PFSK-1 (cell line): ENCODE data around the gene KDM4C.

Experiments used
- FOXP2 ChIP-seq: optimal IDR thresholded peaks from 2 replicates; pipeline ENCODE3; 2011; ENCODE audit warnings: borderline replicate concordance, control low read depth, inconsistent platforms; ENCODE audit not compliant: insufficient read depth; ENCODE audit errors: extremely low read length, extremely low read depth
- POLR2AphosphoS5 ChIP-seq: IDR thresholded peaks from 2 replicates; pipeline ENCODE4 v1.6.1; 2012; ENCODE audit warnings: low read depth, mild to moderate bottlenecking, control low read depth, low read length, moderate library complexity
- SIN3A ChIP-seq: IDR thresholded peaks from 2 replicates; pipeline ENCODE4 v1.6.1; 2012; ENCODE audit warnings: mild to moderate bottlenecking, low read length, moderate library complexity, borderline replicate concordance; ENCODE audit not compliant: insufficient read depth
- TAF1 ChIP-seq: IDR thresholded peaks from 2 replicates; pipeline ENCODE4 v1.6.1; 2012; ENCODE audit warnings: low read length, control low read depth, borderline replicate concordance; ENCODE audit not compliant: insufficient read depth
- TF ChIP-seq, protein P1 (sequence below), 2 experiments: IDR thresholded peaks; 2 replicates each; pipeline versions ENCODE4 v1.6.1 to v1.8.0; 2011 to 2012; ENCODE audit warnings: low read depth in 2 of 2, low read length in 2 of 2, control low read depth in 1 of 2, inconsistent platforms in 1 of 2, mild to moderate bottlenecking in 1 of 2, moderate library complexity in 1 of 2; ENCODE audit not compliant: insufficient read depth in 1 of 2

Gene KDM4C

DNA sequence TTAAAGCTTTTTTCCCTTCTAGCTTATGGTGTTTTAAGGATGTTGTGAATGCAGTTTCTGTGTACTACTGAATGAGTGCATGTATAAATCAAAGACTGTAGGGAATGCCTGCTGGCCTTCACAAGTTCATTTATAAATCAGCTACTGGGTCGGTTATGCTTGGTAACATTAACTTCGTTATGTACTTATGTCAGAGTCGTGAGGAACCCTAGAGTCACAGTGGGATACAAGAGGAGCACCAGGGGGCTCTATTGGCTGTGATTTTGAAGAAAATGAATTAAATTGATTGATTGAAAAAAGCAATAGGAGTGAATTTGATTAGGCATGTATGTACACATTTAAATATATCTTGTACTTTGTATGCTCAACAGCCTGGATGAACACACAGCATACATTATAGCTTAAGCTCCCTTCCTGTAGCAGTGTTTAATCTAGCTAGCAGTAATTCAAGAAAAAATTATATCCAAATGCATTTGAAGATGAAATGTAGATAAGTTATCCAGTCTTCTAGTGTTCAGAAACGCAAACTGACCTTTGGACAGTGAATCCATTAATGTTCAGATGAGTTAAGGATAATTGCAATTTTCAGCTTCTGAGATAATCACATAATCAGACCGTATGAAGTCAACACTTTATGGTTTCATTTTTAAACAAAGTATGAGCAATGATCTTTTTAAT, 204.2 kb downstream of the KDM4C start:
- TF ChIP-seq, protein P1, sequence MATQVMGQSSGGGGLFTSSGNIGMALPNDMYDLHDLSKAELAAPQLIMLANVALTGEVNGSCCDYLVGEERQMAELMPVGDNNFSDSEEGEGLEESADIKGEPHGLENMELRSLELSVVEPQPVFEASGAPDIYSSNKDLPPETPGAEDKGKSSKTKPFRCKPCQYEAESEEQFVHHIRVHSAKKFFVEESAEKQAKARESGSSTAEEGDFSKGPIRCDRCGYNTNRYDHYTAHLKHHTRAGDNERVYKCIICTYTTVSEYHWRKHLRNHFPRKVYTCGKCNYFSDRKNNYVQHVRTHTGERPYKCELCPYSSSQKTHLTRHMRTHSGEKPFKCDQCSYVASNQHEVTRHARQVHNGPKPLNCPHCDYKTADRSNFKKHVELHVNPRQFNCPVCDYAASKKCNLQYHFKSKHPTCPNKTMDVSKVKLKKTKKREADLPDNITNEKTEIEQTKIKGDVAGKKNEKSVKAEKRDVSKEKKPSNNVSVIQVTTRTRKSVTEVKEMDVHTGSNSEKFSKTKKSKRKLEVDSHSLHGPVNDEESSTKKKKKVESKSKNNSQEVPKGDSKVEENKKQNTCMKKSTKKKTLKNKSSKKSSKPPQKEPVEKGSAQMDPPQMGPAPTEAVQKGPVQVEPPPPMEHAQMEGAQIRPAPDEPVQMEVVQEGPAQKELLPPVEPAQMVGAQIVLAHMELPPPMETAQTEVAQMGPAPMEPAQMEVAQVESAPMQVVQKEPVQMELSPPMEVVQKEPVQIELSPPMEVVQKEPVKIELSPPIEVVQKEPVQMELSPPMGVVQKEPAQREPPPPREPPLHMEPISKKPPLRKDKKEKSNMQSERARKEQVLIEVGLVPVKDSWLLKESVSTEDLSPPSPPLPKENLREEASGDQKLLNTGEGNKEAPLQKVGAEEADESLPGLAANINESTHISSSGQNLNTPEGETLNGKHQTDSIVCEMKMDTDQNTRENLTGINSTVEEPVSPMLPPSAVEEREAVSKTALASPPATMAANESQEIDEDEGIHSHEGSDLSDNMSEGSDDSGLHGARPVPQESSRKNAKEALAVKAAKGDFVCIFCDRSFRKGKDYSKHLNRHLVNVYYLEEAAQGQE (IDR thresholded peaks at IDR 0.05; ENCODE audit: insufficient read depth in 1 of 2, low read depth in 2 of 2, low read length in 2 of 2) = no peak
- no peak for TF ChIP-seq SIN3A
- no peak for TF ChIP-seq TAF1
- no peak for TF ChIP-seq POLR2AphosphoS5
- TF ChIP-seq FOXP2 = no peak

DNA sequence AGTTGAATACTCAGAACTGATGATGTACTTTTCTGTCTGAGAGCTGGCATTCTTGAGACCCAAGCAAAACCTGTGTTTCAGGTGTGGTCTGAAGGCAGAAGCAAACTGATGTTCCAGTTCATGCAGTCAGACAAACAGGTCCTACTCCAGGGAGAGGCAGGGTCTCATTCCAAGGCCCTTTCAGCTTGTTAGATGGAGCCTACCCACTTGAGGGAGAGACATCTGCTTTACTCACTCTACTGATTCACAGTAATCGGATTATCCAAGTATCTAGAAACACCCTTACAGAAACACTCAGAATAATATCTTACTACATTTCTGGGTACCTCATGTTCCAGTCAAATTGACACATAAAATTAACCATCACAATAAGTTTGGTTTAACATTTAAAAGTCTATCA, 207.8 kb downstream of the KDM4C start:
- no peak for TF ChIP-seq FOXP2
- TF ChIP-seq SIN3A = no peak
- no peak for TF ChIP-seq TAF1
- TF ChIP-seq POLR2AphosphoS5 = no peak
- TF ChIP-seq, protein P1 (IDR thresholded peaks at IDR 0.05; ENCODE audit: insufficient read depth in 1 of 2, low read depth in 2 of 2, low read length in 2 of 2) = no peak

DNA sequence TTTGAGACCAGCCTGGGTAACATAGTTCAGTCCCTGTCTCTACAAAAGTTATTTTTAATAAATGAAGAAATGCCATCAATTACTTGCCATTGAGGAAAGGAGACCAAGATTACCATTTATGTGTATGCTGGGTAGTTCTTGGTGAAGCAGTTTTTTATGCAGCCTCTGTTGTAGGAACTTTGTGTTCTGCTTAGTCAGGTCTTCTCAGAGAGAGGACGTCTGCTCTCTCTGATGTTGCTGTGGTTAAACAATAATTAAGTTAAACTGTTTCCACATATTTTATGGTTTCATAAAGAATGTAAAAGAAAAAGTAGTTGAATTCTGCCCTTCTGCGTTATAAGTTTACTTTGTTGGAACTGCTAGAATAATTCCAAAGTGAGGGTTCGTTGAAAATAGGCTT, 210.5 kb downstream of the KDM4C start:
- TF ChIP-seq FOXP2 (no peak), TAF1 (no peak)

DNA sequence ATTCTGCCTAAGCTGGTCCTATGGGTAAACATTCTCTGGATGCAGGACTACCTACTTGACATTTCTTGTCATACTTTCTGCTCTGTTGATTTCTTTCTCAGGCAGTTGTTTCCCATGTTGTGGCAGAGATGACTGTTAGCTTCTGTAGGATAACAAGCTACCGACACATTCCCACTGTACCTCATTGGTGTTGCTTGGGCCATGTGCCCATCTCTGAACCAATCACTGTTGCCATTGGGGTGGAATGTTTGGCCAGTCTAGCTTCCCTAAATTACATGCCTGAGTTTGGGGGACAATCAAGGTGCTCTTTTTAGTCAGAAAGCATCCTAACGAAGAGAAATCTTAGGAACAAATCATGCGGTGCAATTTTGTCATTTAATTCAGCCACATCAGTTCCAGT, 212.0 kb downstream of the KDM4C start:
- no peak for TF ChIP-seq POLR2AphosphoS5
- TF ChIP-seq FOXP2 = no peak
- no peak for TF ChIP-seq SIN3A
- no peak for TF ChIP-seq TAF1
- TF ChIP-seq, protein P1 (IDR thresholded peaks at IDR 0.05; ENCODE audit: insufficient read depth in 1 of 2, low read depth in 2 of 2, low read length in 2 of 2) = no peak

DNA sequence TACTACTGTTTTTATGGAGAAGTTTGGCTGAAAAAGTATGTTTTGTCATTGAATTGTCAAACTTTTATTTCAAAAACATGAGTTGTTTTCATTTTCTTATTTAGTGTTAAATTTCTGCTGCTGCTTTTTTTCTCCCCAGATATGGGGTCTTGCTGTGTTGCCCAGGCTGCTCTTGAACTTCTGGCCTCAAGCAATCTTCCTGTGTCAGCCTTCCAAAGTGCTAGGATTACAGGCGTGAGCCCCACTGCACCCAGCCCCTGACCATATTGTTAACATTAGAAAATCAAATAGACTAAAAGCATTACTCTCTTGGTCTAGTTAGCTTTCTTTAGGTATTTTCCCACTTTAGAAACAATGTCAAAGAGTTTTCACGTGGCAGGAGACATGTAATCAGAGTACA, 215.3 kb downstream of the KDM4C start:
- TF ChIP-seq SIN3A = no peak
- TF ChIP-seq FOXP2 = no peak
- TF ChIP-seq, protein P1 (IDR thresholded peaks at IDR 0.05; ENCODE audit: insufficient read depth in 1 of 2, low read depth in 2 of 2, low read length in 2 of 2) = no peak
- TF ChIP-seq POLR2AphosphoS5 = no peak
